Right forelimb (tissue), 1 donor: ENCODE measurements around the gene AKAP13.

ENCODE experiments used
- DNase-seq: peaks from one replicate; pipeline ENCODE4 v3.0.0-alpha.2; 2018

AKAP13 gene

GRCh38 chr15:85689729-85690128 is 309.3 kb downstream of the AKAP13 start:
- peak; percentile 68 for DNase-seq

DNA sequence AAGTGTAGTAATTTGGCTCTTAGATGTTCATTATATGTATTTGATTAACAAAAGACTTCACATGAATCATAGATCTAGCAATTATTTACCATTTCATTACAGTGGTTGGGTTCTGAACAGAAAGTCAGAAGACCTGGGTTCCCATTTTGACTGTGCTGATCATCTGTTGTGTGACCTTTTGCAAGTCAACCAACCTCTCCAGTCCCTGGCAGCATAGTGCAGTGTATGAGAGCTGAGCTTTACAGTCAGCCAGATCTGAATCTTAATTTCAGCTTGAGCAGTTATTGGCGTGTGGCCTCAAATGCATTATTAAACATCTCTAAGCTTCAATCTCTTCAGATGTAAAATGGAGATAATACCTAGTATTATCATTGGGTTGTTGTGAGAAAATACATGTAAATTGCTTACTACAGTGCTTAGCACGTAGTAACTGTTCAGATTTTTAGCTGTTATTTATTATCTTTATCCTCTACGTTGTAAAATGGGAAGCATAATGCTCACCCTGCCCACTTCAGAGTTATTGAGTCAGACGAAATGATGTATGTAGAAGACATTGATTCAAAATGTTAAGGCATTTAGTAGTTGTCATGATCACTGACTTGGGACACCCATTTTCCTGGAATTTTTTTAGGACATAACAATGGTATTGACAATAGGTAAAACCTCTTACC is 310.3 kb downstream of the AKAP13 start:
- DNase-seq: no peak

- DNase-seq: no peak
These were observed 311.2 kb downstream of the AKAP13 start for GRCh38 chr15:85691350-85692240.

DNA sequence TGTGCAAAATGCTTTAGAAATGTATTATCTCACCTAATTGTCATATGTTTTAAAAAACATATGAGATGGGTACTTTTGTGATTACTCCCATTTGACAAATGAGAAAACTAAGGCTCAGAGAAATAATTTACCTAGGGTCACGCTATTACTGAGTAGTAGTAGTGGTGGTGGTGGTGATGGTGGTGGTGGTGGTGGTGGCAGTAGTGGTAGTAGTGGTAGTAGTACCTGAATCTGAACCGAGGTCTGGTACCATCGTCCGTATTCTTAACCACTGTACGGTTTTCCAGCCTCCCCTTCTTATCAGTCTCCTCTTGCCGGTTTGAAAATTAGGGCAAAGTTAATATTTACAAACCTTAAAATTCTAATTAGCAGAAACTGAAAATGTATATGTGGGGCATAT is 311.9 kb downstream of the AKAP13 start:
- DNase-seq: no peak

DNA sequence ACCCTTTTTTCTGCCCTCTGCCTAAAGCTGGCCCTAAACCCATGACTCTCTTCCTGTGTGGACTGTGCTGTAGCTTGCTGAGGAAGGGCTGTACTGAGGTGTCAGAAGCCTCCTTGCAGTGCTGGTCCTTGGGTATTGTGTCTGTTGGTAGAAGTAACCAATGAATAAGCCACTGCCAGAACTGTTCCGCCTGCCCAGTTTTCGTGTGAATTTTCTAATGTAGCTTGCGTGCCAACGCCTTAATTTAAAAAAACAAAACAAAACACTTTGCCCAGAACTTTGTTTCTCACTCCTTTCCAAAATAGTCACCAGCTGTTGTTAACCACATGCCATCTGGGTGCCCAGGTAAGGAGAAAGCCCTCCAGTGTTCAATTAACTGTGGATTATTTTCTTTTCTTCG is 312.5 kb downstream of the AKAP13 start:
- DNase-seq: no peak

DNA sequence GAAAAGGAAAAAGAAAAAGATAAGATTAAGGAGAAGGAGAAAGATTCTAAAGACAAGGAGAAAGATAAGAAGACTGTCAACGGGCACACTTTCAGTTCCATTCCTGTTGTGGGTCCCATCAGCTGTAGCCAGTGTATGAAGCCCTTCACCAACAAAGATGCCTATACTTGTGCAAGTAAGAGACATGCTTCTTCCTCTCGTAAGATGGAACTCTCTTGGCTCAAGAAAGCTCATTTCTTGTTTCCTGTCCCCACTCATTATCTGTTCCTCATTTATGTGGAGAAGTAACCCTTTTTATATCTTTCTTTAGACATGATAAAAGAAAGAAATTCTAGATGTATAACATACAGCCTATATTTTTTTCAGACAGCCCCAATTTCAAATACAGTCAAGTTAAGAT is 312.9 kb downstream of the AKAP13 start:
- no peak for DNase-seq

GRCh38 chr15:85694091-85694490 is 313.7 kb downstream of the AKAP13 start:
- no peak for DNase-seq

GRCh38 chr15:85700767-85701166 is 320.4 kb downstream of the AKAP13 start:
- DNase-seq: no peak

DNA sequence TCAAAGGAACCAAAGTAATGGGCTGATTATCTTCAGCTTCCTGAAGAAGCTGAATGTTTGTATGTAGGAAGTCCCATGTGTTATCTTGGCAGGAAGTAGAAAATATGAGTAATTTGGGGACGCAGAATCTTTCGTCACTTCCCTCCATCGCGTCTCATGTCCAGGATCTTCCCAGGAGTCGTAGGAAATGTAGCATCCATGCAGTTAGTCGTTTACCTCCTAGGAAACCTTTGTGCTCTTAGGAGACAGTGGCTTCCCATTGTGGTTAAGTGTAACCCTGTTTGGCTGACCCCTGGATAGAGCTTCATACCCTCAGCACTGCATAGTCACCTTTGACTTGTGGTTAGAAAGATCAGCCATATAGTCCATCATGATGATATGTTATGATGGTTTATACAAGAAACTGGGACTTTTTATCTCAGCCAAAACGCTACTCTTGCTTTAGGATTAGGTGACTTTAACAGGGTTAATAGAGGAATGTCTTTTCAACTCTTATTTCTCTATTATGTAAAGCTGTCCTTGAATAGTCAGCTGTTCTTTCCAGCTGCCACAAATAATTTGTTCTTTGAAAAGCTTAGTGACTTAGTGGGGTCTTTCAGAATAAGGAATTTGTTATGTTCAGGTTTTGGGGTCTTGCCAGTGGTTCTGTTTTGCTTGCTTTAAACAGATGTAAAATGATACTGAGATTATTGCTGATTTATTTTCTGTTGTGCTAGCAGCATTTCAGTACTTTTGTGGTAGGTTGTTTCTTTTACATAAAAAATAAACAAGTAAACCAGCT is 322.1 kb downstream of the AKAP13 start:
- no peak for DNase-seq

GRCh38 chr15:85704066-85704465 is 323.7 kb downstream of the AKAP13 start:
- no peak for DNase-seq

DNA sequence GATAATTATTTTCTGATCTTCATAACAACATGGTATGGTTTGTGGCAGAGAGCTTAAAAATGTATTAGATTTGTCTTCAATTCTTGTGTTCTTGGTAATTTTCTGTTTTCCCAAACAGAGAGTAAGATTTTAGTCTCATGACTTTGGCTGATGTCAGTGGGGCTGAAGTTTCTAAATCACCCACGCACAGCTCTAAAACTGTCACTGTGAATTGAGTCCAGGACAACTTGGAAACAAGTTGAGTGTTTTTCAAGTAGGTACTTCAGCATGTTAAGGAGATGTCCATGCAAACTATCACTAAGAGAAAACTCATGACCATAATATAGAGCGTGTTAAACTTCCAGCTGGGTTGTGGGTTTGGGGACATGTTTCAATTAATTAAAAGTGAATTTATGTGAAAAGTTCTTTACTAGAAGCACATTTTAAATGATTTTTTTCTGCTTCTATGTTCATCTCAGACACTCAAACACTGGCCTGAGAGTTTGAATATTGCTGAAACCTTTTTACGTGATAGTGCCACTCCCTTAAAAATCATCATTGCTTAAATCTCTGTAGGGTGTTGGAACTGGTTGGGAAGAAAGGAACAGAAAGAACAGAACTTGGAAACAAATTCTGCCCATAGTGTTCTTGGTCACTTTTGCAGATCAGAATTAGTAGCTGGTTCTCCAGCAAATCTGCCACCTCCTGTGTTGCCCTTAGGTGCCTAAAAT is 324.5 kb downstream of the AKAP13 start:
- DNase-seq: no peak

- DNase-seq: no peak
These were observed 326.5 kb downstream of the AKAP13 start for GRCh38 chr15:85706779-85707518.

- no peak for DNase-seq
These were observed 327.3 kb downstream of the AKAP13 start for GRCh38 chr15:85707519-85708338.

DNA sequence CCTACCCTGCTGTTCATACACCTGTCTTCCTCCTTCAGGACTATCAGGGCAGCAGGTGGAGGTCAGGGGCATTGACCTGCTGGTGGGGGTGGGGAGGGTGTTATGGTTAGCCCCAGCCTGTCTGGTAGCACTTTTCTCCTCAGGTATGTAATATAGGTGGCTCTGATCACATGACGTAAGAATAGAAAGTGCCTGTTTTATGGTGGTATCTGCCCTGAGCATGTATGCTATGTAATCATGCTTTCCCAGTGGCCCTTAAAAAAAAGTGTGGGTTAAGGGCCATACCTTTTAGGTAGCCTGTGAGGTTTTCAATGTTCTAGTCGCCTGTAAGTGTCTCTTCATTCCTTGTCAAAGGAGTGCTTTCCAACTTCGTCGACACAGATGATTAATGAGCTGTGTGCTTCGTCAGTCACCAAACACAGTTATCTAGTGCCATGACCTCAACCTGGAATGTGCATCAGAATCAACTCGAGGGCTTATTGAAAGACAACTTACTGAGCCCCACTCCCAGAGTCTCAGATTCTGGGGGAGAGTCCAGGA is 328.1 kb downstream of the AKAP13 start:
- no peak for DNase-seq

GRCh38 chr15:85709250-85709649 is 328.8 kb downstream of the AKAP13 start:
- DNase-seq: no peak

DNA sequence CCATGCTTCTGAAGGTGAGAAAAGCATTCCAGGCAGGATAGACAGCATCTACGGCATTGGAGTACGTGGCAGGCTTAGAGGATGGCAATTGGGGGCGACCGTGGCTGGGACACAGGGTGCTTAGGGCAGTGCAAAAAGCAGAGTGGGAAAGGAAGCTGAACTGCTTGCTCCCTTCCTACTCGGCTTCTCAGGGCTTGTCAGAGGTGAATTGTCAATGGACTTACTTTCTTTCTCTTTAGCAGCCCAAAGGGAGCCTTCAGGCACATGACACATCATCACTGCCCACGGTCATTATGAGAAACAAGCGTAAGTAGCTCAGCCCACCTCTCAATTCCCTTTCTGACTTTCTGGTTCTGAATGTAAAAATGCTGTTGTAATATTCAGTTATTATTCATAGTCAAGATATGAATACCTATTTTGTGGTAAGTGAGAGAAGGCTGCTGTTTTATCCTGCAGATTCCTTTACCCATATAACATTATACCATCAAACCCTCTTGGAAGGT is 330.0 kb downstream of the AKAP13 start:
- no peak for DNase-seq

GRCh38 chr15:85711580-85712192 is 331.3 kb downstream of the AKAP13 start:
- no peak for DNase-seq

GRCh38 chr15:85716261-85716660 is 335.9 kb downstream of the AKAP13 start:
- no peak for DNase-seq

DNA sequence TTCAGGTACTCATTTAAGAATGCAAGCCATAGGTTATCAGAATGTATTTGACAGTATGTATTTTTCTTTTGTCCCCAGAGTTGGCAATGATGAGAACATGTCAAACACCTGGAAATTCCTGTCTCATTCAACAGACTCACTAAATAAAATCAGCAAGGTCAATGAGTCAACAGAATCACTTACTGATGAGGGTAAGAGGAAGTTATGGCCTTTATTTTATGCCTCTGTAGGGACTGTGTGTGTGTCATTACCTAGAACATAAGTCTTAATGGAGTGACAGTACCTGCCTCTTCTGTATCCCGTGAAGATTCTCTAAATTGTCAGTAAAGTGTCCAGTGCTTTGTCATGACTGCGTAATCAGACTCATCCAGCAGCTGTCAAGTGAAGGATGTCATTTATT is 336.8 kb downstream of the AKAP13 start:
- DNase-seq: no peak

- DNase-seq: no peak
These were observed 338.0 kb downstream of the AKAP13 start for GRCh38 chr15:85718271-85718971.
